HepG2 (cell line): ENCODE results near the gene ANKRD13C. TPM values are rescaled to one million over a fixed set of nuclear protein-coding genes. Genes with fewer than 3 reads are reported as not detected.

ENCODE experiments used
- ATAC-seq: fragments of 200-7000 bp; cut with Tn5 transposase; 3 replicates; pipeline ENCODE4 v1.9.1; 2020; ENCODE audit warnings: mild to moderate bottlenecking, moderate library complexity
- BruUV-seq: library from RNA; stranded (reverse); fragments of 400-500 nt; replicated peaks from 2 replicates; lab custom pipeline; 2021; lab: Mats Ljungman, UMichigan
- CTCF ChIA-PET: fragments of 300-600 bp; formaldehyde crosslinking; extraction: SDS; loops from one replicate; lab custom pipeline; 2021; ENCODE audit warnings: low total read pairs, inconsistent platforms, low intra/inter-chr PET ratio; lab: Yijun Ruan, JAX
- POLR2A ChIA-PET: fragments of 350-600 bp; sonication (Branson Sonifier 250); formaldehyde crosslinking; loops from one replicate; lab custom pipeline; 2020; ENCODE audit warnings: antibody characterized with exemption, inconsistent platforms; lab: Yijun Ruan, JAX
- DNase-seq: peaks from one replicate; pipeline ENCODE4 v3.0.0-alpha.2; 2015; ENCODE audit warnings: low spot score
- FAIRE-seq: peaks from 3 replicates; lab custom pipeline; 2011; peaks lifted over from hg19 to GRCh38; lab: Jason Lieb, UNC
- H2AFZ ChIP-seq: one replicate; pipeline ENCODE4 v1.6.1; 2011; ENCODE audit warnings: low read length, inconsistent platforms
- H3K27ac ChIP-seq: fragments of 300-600 bp; 3 replicates; pipeline ENCODE4 v1.8.0; 2011; ENCODE audit warnings: mixed run types, mild to moderate bottlenecking, mixed read lengths, low read length, inconsistent platforms; ENCODE audit not compliant: insufficient read depth; ENCODE audit errors: extremely low read length
- H3K27me3 ChIP-seq, 2 experiments: fragments of 200-600 bp in 1 of 2; 2 replicates in 1 of 2; 3 replicates in 1 of 2; pipeline versions ENCODE4 v1.6.0 to v1.8.0; 2011; ENCODE audit warnings: low read length in 2 of 2, mild to moderate bottlenecking in 2 of 2, moderate library complexity in 2 of 2, inconsistent platforms in 1 of 2; ENCODE audit not compliant: insufficient read depth in 2 of 2, control insufficient read depth in 1 of 2
- H3K36me3 ChIP-seq, 2 experiments: fragments of 200-600 bp in 1 of 2; replicated peaks in 1 of 2; 2 replicates in 1 of 2; 3 replicates in 1 of 2; pipeline versions ENCODE4 v1.5.1 to v1.8.0; 2011; ENCODE audit warnings: low read length in 2 of 2, inconsistent platforms in 1 of 2; ENCODE audit not compliant: insufficient read depth in 2 of 2, control insufficient read depth in 1 of 2
- H3K4me1 ChIP-seq: 2 replicates; pipeline ENCODE4 v1.5.1; 2012; ENCODE audit warnings: low read length, inconsistent platforms; ENCODE audit not compliant: insufficient read depth
- H3K4me2 ChIP-seq: 2 replicates; pipeline ENCODE4 v1.6.0; 2011; ENCODE audit warnings: low read depth, low read length, inconsistent platforms
- H3K4me3 ChIP-seq, 3 experiments: fragments of 200-600 bp in 1 of 3; sonication (generic), shearing (Covaris generic) in 1 of 3; replicated peaks in 1 of 3; 2 replicates each; pipeline ENCODE4 v1.5.1; 2011 to 2016; ENCODE audit warnings: low read length in 3 of 3, inconsistent platforms in 2 of 3, low read depth in 2 of 3, mild to moderate bottlenecking in 2 of 3, control low read depth in 1 of 3, mixed read lengths in 1 of 3; ENCODE audit not compliant: insufficient read depth in 1 of 3
- H3K79me2 ChIP-seq: one replicate; pipeline ENCODE4 v1.6.1; 2011; ENCODE audit warnings: low read length, inconsistent platforms; ENCODE audit not compliant: insufficient read depth
- H3K9ac ChIP-seq: 2 replicates; pipeline ENCODE4 v1.6.0; 2011; ENCODE audit warnings: mild to moderate bottlenecking, low read depth, low read length, inconsistent platforms; ENCODE audit not compliant: insufficient read depth
- H3K9me3 ChIP-seq: 2 replicates; pipeline ENCODE4 v1.5.1; 2012; ENCODE audit warnings: mild to moderate bottlenecking, low read length
- H4K20me1 ChIP-seq: 2 replicates; pipeline ENCODE4 v1.6.0; 2011; ENCODE audit warnings: inconsistent platforms, mild to moderate bottlenecking, low read length, moderate library complexity; ENCODE audit not compliant: insufficient read depth
- CREM ChIP-seq, 2 experiments: sonication (generic) in 1 of 2; formaldehyde crosslinking in 1 of 2; IDR thresholded peaks; 2 replicates each; pipeline versions ENCODE4 v1.4.0 to v1.6.1; 2016 to 2020; ENCODE audit warnings: antibody characterized with exemption in 1 of 2, mild to moderate bottlenecking in 1 of 2, missing genetic modification reagents in 1 of 2
- EP300 ChIP-seq, 3 experiments: sonication (generic) in 1 of 3; formaldehyde crosslinking in 1 of 3; IDR thresholded peaks; 2 replicates each; pipeline versions ENCODE4 v1.5.1 to v1.6.1; 2011 to 2020; ENCODE audit warnings: low read depth in 2 of 3, low read length in 2 of 3, borderline replicate concordance in 1 of 3, improper control_type of control experiment in 1 of 3, mild to moderate bottlenecking in 1 of 3, missing genetic modification reagents in 1 of 3, moderate library complexity in 1 of 3
- FOXA3 ChIP-seq: IDR thresholded peaks from 2 replicates; pipeline ENCODE4 v1.6.1; 2016; ENCODE audit warnings: missing genetic modification reagents, missing compliant biosample characterization
- GABPB1 ChIP-seq: IDR thresholded peaks from 2 replicates; pipeline ENCODE4 v1.6.1; 2016; ENCODE audit warnings: mild to moderate bottlenecking, missing genetic modification reagents, moderate library complexity, missing compliant biosample characterization
- NR1H2 ChIP-seq: sonication (generic); formaldehyde crosslinking; IDR thresholded peaks from 2 replicates; pipeline ENCODE4 v1.8.1; 2022; ENCODE audit warnings: low read depth, missing genetic modification reagents, borderline replicate concordance
- SP5 ChIP-seq: IDR thresholded peaks from 2 replicates; pipeline ENCODE4 v1.6.1; 2016; ENCODE audit warnings: low read depth, borderline replicate concordance
- TBX2 ChIP-seq: sonication (generic); formaldehyde crosslinking; IDR thresholded peaks from 2 replicates; pipeline ENCODE4 v1.5.0; 2020; ENCODE audit warnings: missing genetic modification reagents, mild to moderate bottlenecking, borderline replicate concordance
- ZFP36 ChIP-seq: fragments of 150-350 bp; IDR thresholded peaks from 2 replicates; pipeline ENCODE4 v1.6.1; 2018; ENCODE audit warnings: borderline replicate concordance, low read length, low read depth; ENCODE audit not compliant: partially characterized antibody
- ZFP36L1 ChIP-seq: sonication (generic); formaldehyde crosslinking; IDR thresholded peaks from 2 replicates; pipeline ENCODE4 v1.8.0; 2022; ENCODE audit warnings: mild to moderate bottlenecking, missing genetic modification reagents, moderate library complexity
- ZNF34 ChIP-seq: sonication (generic); formaldehyde crosslinking; IDR thresholded peaks from 2 replicates; pipeline ENCODE4 v1.4.0; 2020; ENCODE audit warnings: mild to moderate bottlenecking, missing genetic modification reagents, borderline replicate concordance
- ZNF572 ChIP-seq: sonication (generic); formaldehyde crosslinking; IDR thresholded peaks from 2 replicates; pipeline ENCODE4 v1.5.1; 2020; ENCODE audit warnings: mild to moderate bottlenecking, missing genetic modification reagents
- ZNF749 ChIP-seq: sonication (generic); formaldehyde crosslinking; IDR thresholded peaks from 2 replicates; pipeline ENCODE4 v1.8.0; 2022; ENCODE audit warnings: mild to moderate bottlenecking, missing genetic modification reagents, moderate library complexity, borderline replicate concordance
- ZSCAN21 ChIP-seq: sonication (generic); formaldehyde crosslinking; IDR thresholded peaks from 2 replicates; pipeline ENCODE4 v1.8.0; 2022; ENCODE audit warnings: mild to moderate bottlenecking, missing genetic modification reagents, moderate library complexity, borderline replicate concordance
- WGBS: methylation state at CpG from one replicate; pipeline ENCODE4 v1.1.6; 2017; ENCODE audit warnings: low lambda C conversion rate; 5-methylcytosine and 5-hydroxymethylcytosine counted together
- in situ Hi-C: cut with HindIII; loops from 2 replicates; pipeline ENCODE4 v1.10.0; 2017; ENCODE audit warnings: low pct_unique_long_range_greater_than_20kb; ENCODE audit not compliant: extremely low pct_ligation_motif_present
- intact Hi-C: fragments of 100-400 bp; cut with micrococcal nuclease; formaldehyde crosslinking; loops from one replicate; pipeline ENCODE4 v1.10.0; 2022; ENCODE audit not compliant: unreplicated experiment
- polyA plus RNA-seq, 8 experiments: library from polyadenylated mRNA; depleted of rRNA in 3 of 8; stranded (reverse) in 7 of 8; unstranded in 1 of 8; fragments of >200 nt; fragmentation: Illumina TruSeq in 4 of 8; extraction: Trizol in 4 of 8; gene quantifications; 2 replicates each; pipeline versions ENCODE4 v1.2.1 to v1.2.3, GENCODE V29; 2011 to 2016; ENCODE audit warnings: low read depth in 4 of 8, missing spikeins in 1 of 8, mixed read lengths in 1 of 8; ENCODE audit not compliant: insufficient read depth in 1 of 8
- total RNA-seq, 5 experiments: library from RNA; depleted of rRNA; stranded (reverse); fragments of >200 nt; fragmentation: Illumina TruSeq; extraction: Trizol; gene quantifications; 2 replicates each; pipeline ENCODE4 v1.2.3, GENCODE V29; 2016; ENCODE audit warnings: low read depth in 1 of 5
- TF ChIP-seq, protein P1 (sequence below): sonication (generic); formaldehyde crosslinking; IDR thresholded peaks from 2 replicates; pipeline ENCODE4 v1.4.0; 2020; ENCODE audit warnings: missing genetic modification reagents
- TF ChIP-seq, protein P2 (sequence below): sonication (generic); formaldehyde crosslinking; IDR thresholded peaks from 2 replicates; pipeline ENCODE4 v1.5.0; 2020; ENCODE audit warnings: missing genetic modification reagents
- TF ChIP-seq, protein P3 (sequence below): IDR thresholded peaks from 2 replicates; pipeline ENCODE4 v1.6.1; 2016; ENCODE audit warnings: mild to moderate bottlenecking, missing biosample characterization, missing genetic modification reagents
- TF ChIP-seq, protein P4 (sequence below): IDR thresholded peaks from 2 replicates; pipeline ENCODE4 v1.6.1; 2016; ENCODE audit warnings: missing biosample characterization, missing genetic modification reagents, low read depth

The ANKRD13C gene
- total and polyA plus RNA-seq, 2 of the 13 experiments (the other 11 are each of a cell fraction or from before 2014, with no cell fraction given) = 6.2 to 17.6 TPM

DNA sequence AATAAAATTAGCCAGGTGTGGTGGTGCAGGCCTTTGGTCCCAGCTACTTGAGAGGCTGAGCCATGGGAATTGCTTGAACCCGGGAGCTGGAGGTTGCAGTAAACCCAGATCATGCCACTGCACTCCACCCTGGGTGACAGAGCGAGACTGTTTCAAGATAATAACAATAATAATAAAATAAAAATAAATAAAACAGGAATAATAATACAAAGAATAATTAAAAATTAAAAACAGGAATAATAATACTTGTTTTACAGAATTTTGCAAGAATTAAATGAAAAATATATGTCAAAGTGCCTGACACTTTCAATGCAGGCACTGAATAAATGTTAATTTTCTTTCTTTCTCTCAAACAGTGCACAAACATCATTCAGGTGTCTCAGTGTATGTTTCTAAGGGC is 30.0 kb upstream of the ANKRD13C start:
- Histone ChIP-seq H3K27me3 (no peaks in the 10 kb centered on the region; a peak in 2 of 5 replicates), H3K79me2 (no peaks in the 10 kb centered on the region), H3K4me3 (no peak overlapping the region), H3K27ac (no peak overlapping the region), H3K9ac (no peak overlapping the region), H3K9me3 (no peaks in the 10 kb centered on the region), H2AFZ (no peak overlapping the region), H3K4me1 (no peaks in the 10 kb centered on the region), H3K4me2 (no peak overlapping the region), H3K36me3 (no peaks in the 10 kb centered on the region), H4K20me1 (no peaks in the 10 kb centered on the region)
- ChIA-PET CTCF (no interaction called here), POLR2A (no interaction called here)
- DNase-seq (no peak), FAIRE-seq (no peak), ATAC-seq (no peak)
- 8% methylated on average over 2 of the region's 2 CpGs for WGBS
- in situ Hi-C loops = no loop called here
- no TSS peak for BruUV-seq
- intact Hi-C loops = no loop called here
- TF ChIP-seq GABPB1 (CRISPR knock-in tag) (no peak), TBX2 (no peak), NR1H2 (CRISPR knock-in tag) (no peak), ZNF34 (no peak), CREM (IDR thresholded peaks at IDR 0.05) (no peak), CREM (CRISPR knock-in tag; IDR thresholded peaks at IDR 0.05) (no peak), FOXA3 (CRISPR knock-in tag) (no peak), ZNF572 (CRISPR knock-in tag) (no peak), ZFP36L1 (CRISPR knock-in tag) (no peak), ZFP36 (no peak), EP300 (IDR thresholded peaks at IDR 0.05; ENCODE audit: low read depth in 2 of 2, low read length in 2 of 2) (no peak), EP300 (CRISPR knock-in tag; IDR thresholded peaks at IDR 0.05; ENCODE audit: borderline replicate concordance) (no peak), SP5 (CRISPR knock-in tag) (no peak), ZSCAN21 (CRISPR knock-in tag) (no peak), ZNF749 (CRISPR knock-in tag) (no peak)
- TF ChIP-seq, protein P1, sequence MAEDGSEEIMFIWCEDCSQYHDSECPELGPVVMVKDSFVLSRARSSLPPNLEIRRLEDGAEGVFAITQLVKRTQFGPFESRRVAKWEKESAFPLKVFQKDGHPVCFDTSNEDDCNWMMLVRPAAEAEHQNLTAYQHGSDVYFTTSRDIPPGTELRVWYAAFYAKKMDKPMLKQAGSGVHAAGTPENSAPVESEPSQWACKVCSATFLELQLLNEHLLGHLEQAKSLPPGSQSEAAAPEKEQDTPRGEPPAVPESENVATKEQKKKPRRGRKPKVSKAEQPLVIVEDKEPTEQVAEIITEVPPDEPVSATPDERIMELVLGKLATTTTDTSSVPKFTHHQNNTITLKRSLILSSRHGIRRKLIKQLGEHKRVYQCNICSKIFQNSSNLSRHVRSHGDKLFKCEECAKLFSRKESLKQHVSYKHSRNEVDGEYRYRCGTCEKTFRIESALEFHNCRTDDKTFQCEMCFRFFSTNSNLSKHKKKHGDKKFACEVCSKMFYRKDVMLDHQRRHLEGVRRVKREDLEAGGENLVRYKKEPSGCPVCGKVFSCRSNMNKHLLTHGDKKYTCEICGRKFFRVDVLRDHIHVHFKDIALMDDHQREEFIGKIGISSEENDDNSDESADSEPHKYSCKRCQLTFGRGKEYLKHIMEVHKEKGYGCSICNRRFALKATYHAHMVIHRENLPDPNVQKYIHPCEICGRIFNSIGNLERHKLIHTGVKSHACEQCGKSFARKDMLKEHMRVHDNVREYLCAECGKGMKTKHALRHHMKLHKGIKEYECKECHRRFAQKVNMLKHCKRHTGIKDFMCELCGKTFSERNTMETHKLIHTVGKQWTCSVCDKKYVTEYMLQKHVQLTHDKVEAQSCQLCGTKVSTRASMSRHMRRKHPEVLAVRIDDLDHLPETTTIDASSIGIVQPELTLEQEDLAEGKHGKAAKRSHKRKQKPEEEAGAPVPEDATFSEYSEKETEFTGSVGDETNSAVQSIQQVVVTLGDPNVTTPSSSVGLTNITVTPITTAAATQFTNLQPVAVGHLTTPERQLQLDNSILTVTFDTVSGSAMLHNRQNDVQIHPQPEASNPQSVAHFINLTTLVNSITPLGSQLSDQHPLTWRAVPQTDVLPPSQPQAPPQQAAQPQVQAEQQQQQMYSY (CRISPR knock-in tag) = no peak
- TF ChIP-seq, protein P2, sequence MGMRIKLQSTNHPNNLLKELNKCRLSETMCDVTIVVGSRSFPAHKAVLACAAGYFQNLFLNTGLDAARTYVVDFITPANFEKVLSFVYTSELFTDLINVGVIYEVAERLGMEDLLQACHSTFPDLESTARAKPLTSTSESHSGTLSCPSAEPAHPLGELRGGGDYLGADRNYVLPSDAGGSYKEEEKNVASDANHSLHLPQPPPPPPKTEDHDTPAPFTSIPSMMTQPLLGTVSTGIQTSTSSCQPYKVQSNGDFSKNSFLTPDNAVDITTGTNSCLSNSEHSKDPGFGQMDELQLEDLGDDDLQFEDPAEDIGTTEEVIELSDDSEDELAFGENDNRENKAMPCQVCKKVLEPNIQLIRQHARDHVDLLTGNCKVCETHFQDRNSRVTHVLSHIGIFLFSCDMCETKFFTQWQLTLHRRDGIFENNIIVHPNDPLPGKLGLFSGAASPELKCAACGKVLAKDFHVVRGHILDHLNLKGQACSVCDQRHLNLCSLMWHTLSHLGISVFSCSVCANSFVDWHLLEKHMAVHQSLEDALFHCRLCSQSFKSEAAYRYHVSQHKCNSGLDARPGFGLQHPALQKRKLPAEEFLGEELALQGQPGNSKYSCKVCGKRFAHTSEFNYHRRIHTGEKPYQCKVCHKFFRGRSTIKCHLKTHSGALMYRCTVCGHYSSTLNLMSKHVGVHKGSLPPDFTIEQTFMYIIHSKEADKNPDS (CRISPR knock-in tag) = no peak
- TF ChIP-seq, protein P3, sequence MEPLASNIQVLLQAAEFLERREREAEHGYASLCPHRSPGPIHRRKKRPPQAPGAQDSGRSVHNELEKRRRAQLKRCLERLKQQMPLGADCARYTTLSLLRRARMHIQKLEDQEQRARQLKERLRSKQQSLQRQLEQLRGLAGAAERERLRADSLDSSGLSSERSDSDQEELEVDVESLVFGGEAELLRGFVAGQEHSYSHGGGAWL (CRISPR knock-in tag) = no peak
- TF ChIP-seq, protein P4, sequence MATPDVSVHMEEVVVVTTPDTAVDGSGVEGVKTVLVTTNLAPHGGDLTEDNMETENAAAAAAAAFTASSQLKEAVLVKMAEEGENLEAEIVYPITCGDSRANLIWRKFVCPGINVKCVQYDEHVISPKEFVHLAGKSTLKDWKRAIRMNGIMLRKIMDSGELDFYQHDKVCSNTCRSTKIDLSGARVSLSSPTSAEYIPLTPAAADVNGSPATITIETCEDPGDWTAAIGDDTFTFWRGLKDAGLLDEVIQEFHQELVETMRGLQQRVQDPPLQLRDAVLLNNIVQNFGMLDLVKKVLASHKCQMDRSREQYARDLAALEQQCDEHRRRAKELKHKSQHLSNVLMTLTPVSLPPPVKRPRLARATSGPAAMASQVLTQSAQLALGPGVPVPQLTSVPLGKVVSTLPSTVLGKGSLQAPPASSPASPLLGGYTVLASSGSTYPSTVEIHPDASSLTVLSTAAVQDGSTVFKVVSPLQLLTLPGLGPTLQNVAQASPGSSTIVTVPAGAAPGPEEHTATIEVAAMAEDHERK (CRISPR knock-in tag) = no peak
